HepG2 (cell line): ENCODE data around the gene IFT122. TPM values are rescaled to one million over a fixed set of nuclear protein-coding genes. Genes with fewer than 3 reads are reported as not detected.

ENCODE experiments used
- EEA1 ChIP-seq: sonication (generic); formaldehyde crosslinking; IDR thresholded peaks from 2 replicates; pipeline ENCODE4 v1.5.1; 2020; ENCODE audit warnings: mild to moderate bottlenecking, missing genetic modification reagents, borderline replicate concordance
- HDAC6 ChIP-seq: fragments of 200-600 bp; sonication (generic); IDR thresholded peaks from 2 replicates; pipeline ENCODE4 v1.7.0; 2017; ENCODE audit warnings: mild to moderate bottlenecking, antibody characterized with exemption, low read length, low read depth
- IKZF1 ChIP-seq: fragments of 450-650 bp; IDR thresholded peaks from 2 replicates; pipeline ENCODE4 v1.7.1; 2016
- JUNB ChIP-seq: sonication (generic); formaldehyde crosslinking; IDR thresholded peaks from 2 replicates; pipeline ENCODE4 v1.8.0; 2022; ENCODE audit warnings: missing genetic modification reagents, mild to moderate bottlenecking, borderline replicate concordance
- KLF12 ChIP-seq: sonication (generic); formaldehyde crosslinking; IDR thresholded peaks from 2 replicates; pipeline ENCODE4 v1.4.0; 2020; ENCODE audit warnings: missing genetic modification reagents, borderline replicate concordance
- MTF2 ChIP-seq: sonication (generic); formaldehyde crosslinking; IDR thresholded peaks from 2 replicates; pipeline ENCODE4 v1.5.0; 2020; ENCODE audit warnings: missing genetic modification reagents, borderline replicate concordance
- NFAT5 ChIP-seq: sonication (generic); formaldehyde crosslinking; IDR thresholded peaks from 2 replicates; pipeline ENCODE4 v1.4.0; 2020; ENCODE audit warnings: missing genetic modification reagents
- NPAS2 ChIP-seq: sonication (generic); formaldehyde crosslinking; IDR thresholded peaks from 2 replicates; pipeline ENCODE4 v1.8.0; 2022; ENCODE audit warnings: mild to moderate bottlenecking, missing genetic modification reagents, borderline replicate concordance
- PCBP2 ChIP-seq: fragments of 200-400 bp; formaldehyde crosslinking; optimal IDR thresholded peaks from 2 replicates; pipeline ENCODE3; 2018; ENCODE audit warnings: low read length, low read depth; ENCODE audit not compliant: poor library complexity, severe bottlenecking
- RAD21 ChIP-seq: fragments of 450-650 bp; formaldehyde crosslinking; IDR thresholded peaks from 2 replicates; pipeline ENCODE4 v1.5.0; 2020; ENCODE audit warnings: mild to moderate bottlenecking
- THAP11 ChIP-seq: IDR thresholded peaks from 2 replicates; pipeline ENCODE4 v1.6.1; 2016; ENCODE audit warnings: missing biosample characterization, missing genetic modification reagents
- TIGD3 ChIP-seq: sonication (generic); formaldehyde crosslinking; IDR thresholded peaks from 2 replicates; pipeline ENCODE4 v1.5.1; 2020; ENCODE audit warnings: mild to moderate bottlenecking, missing genetic modification reagents, borderline replicate concordance
- TSC22D2 ChIP-seq: sonication (generic); formaldehyde crosslinking; IDR thresholded peaks from 2 replicates; pipeline ENCODE4 v1.5.1; 2020; ENCODE audit warnings: missing genetic modification reagents, mild to moderate bottlenecking, borderline replicate concordance
- U2AF2 ChIP-seq: fragments of 200-400 bp; formaldehyde crosslinking; IDR thresholded peaks from 2 replicates; pipeline ENCODE4 v1.6.1; 2017; ENCODE audit warnings: low read depth, mild to moderate bottlenecking, low read length
- ZBTB38 ChIP-seq: sonication (generic); formaldehyde crosslinking; IDR thresholded peaks from 2 replicates; pipeline ENCODE4 v1.5.1; 2020; ENCODE audit warnings: mild to moderate bottlenecking, missing genetic modification reagents
- ZMAT3 ChIP-seq: sonication (generic); formaldehyde crosslinking; conservative IDR thresholded peaks from 2 replicates; pipeline ENCODE4 v1.7.0; 2021; ENCODE audit warnings: missing genetic modification reagents
- ZNF264 ChIP-seq: sonication (generic); formaldehyde crosslinking; IDR thresholded peaks from 2 replicates; pipeline ENCODE4 v1.4.0; 2020; ENCODE audit warnings: missing genetic modification reagents
- ZNF513 ChIP-seq: sonication (generic); formaldehyde crosslinking; conservative IDR thresholded peaks from 2 replicates; pipeline ENCODE4 v1.5.0; 2020; ENCODE audit warnings: missing genetic modification reagents
- ZNF577 ChIP-seq: sonication (generic); formaldehyde crosslinking; IDR thresholded peaks from 2 replicates; pipeline ENCODE4 v1.4.0; 2020; ENCODE audit warnings: mild to moderate bottlenecking, low read depth, missing genetic modification reagents, borderline replicate concordance
- ZNF784 ChIP-seq: sonication (generic); formaldehyde crosslinking; IDR thresholded peaks from 2 replicates; pipeline ENCODE4 v1.5.1; 2020; ENCODE audit warnings: missing genetic modification reagents, mild to moderate bottlenecking, borderline replicate concordance
- ZNF883 ChIP-seq: sonication (generic); formaldehyde crosslinking; IDR thresholded peaks from 2 replicates; pipeline ENCODE4 v1.5.1; 2020; ENCODE audit warnings: mild to moderate bottlenecking, missing genetic modification reagents; ENCODE audit errors: not compliant biosample characterization
- ZSCAN22 ChIP-seq: sonication (generic); formaldehyde crosslinking; IDR thresholded peaks from 2 replicates; pipeline ENCODE4 v1.4.0; 2020; ENCODE audit warnings: mild to moderate bottlenecking, missing genetic modification reagents
- polyA plus RNA-seq, 8 experiments: library from polyadenylated mRNA; depleted of rRNA in 3 of 8; stranded (reverse) in 7 of 8; unstranded in 1 of 8; fragments of >200 nt; fragmentation: Illumina TruSeq in 4 of 8; extraction: Trizol in 4 of 8; gene quantifications; 2 replicates each; pipeline versions ENCODE4 v1.2.1 to v1.2.3, GENCODE V29; 2011 to 2016; ENCODE audit warnings: low read depth in 4 of 8, missing spikeins in 1 of 8, mixed read lengths in 1 of 8; ENCODE audit not compliant: insufficient read depth in 1 of 8
- total RNA-seq, 5 experiments: library from RNA; depleted of rRNA; stranded (reverse); fragments of >200 nt; fragmentation: Illumina TruSeq; extraction: Trizol; gene quantifications; 2 replicates each; pipeline ENCODE4 v1.2.3, GENCODE V29; 2016; ENCODE audit warnings: low read depth in 1 of 5

IFT122 gene
- total and polyA plus RNA-seq, 2 of the 13 experiments (the other 11 are each of a cell fraction or from before 2014, with no cell fraction given), result 10.1 to 10.3 TPM

GRCh38 chr3:129439226-129439816, 703 bp upstream of the IFT122 start (continued):
- no peak for TF ChIP-seq NFAT5 (CRISPR knock-in tag)
- no peak for TF ChIP-seq U2AF2
- no peak for TF ChIP-seq ZBTB38 (CRISPR knock-in tag)
- no peak for TF ChIP-seq THAP11 (CRISPR knock-in tag)
- no peak for TF ChIP-seq ZNF577
- TF ChIP-seq KLF12, result no peak
- peak; percentile 83 for TF ChIP-seq ZNF883 (CRISPR knock-in tag)
- TF ChIP-seq ZSCAN22 (CRISPR knock-in tag), result no peak
- TF ChIP-seq IKZF1, result no peak
- TF ChIP-seq ZNF784 (CRISPR knock-in tag), result no peak
- TF ChIP-seq MTF2 (CRISPR knock-in tag), result no peak
- TF ChIP-seq RAD21 (CRISPR knock-in tag), result no peak
- no peak for TF ChIP-seq TSC22D2 (CRISPR knock-in tag)
- no peak for TF ChIP-seq ZNF513 (CRISPR knock-in tag)
- TF ChIP-seq ZMAT3, result no peak
- TF ChIP-seq JUNB, result no peak
- TF ChIP-seq ZNF264, result no peak
- TF ChIP-seq TIGD3 (CRISPR knock-in tag), result no peak
- TF ChIP-seq HDAC6, result no peak
- no peak for TF ChIP-seq EEA1
- no peak for TF ChIP-seq PCBP2
- TF ChIP-seq NPAS2 (CRISPR knock-in tag), result no peak
